Bronchial epithelial cell (primary cell): ENCODE data around the gene FRS2. TPM values are rescaled to one million over a fixed set of nuclear protein-coding genes. Genes with fewer than 3 reads are reported as not detected.

Source experiments
- DNase-seq: peaks from one replicate; pipeline ENCODE4 v3.0.0-alpha.2; 2010; ENCODE audit warnings: low read depth
- FAIRE-seq: peaks from 2 replicates; lab custom pipeline; 2011; peaks lifted over from hg19 to GRCh38; lab: Jason Lieb, UNC
- H3K27me3 ChIP-seq: 2 replicates; pipeline ENCODE4 v1.5.1; 2011; ENCODE audit warnings: low read length; ENCODE audit not compliant: control insufficient read depth, insufficient read depth
- H3K36me3 ChIP-seq: 2 replicates; pipeline ENCODE4 v1.5.1; 2011; ENCODE audit warnings: low read length; ENCODE audit not compliant: control insufficient read depth, insufficient read depth
- H3K4me3 ChIP-seq: 2 replicates; pipeline ENCODE4 v1.5.1; 2011; ENCODE audit warnings: mild to moderate bottlenecking, low read depth, low read length, control low read depth
- total RNA-seq: library from RNA; depleted of rRNA; stranded (reverse); fragments of >200 nt; gene quantifications from 2 replicates; pipeline ENCODE4 v1.2.1, GENCODE V29; 2014
- TF ChIP-seq, protein P1 (sequence below): IDR thresholded peaks from 2 replicates; pipeline ENCODE4 v1.5.1; 2011; ENCODE audit warnings: mild to moderate bottlenecking, moderate library complexity, low read length, control low read depth, inconsistent platforms; ENCODE audit not compliant: insufficient read depth, severe bottlenecking

FRS2 gene, protein sequence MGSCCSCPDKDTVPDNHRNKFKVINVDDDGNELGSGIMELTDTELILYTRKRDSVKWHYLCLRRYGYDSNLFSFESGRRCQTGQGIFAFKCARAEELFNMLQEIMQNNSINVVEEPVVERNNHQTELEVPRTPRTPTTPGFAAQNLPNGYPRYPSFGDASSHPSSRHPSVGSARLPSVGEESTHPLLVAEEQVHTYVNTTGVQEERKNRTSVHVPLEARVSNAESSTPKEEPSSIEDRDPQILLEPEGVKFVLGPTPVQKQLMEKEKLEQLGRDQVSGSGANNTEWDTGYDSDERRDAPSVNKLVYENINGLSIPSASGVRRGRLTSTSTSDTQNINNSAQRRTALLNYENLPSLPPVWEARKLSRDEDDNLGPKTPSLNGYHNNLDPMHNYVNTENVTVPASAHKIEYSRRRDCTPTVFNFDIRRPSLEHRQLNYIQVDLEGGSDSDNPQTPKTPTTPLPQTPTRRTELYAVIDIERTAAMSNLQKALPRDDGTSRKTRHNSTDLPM
- total RNA-seq: 25.5 and 27.1 TPM in 2 replicates

DNA sequence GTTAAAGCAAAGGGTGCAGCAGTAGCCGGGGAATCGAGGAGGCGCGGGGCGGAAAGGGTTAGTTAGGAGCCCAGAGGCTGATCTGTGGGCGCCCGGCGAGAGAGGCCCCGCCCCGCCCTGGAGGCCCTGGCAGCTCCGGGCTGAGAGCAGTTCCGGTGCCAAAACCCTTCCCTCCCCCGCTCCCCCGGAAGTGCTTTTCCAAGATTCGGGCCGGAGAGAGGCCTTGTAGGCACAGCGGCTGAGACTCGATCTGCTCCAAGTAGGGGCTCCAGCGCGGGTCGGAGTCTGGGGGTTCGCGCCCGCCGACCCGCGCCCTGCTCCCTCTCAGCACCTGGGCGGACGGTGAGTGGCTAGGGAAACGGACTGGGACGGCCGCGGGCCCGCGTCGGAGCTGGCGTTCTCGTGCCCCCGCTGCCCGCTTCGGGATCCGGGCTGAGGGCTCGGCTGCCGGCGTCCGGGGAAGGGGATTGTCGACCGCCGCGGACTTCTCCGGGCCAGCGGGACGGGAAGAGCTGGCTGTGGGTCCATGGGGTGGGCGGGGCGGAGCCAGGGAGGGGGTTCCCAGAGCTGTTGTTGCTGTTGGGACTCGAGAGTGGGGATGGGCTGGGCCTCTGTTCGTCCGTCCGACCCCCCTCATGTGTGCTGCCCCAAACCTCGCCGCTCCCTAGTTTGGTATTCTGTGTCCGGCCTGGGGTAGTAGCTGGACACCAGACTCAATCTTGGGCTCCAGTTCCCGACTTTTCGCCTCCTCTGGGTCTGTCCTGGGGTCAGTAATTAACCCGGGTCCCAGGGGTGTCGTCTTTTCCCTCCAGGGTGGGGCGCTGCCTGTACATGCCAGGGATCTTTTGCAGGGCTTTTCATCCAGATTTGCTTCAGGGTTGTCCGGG, at the start of gene FRS2:
Gene FRS2 (plus strand): TSS at position 200 of the 887 bp plus-strand sequence. CDS start 98,643 bp downstream, outside the sequence.
- no peaks in the 10 kb centered on the region for H3K27me3 ChIP-seq
- DNase-seq: peak; percentile 74
- FAIRE-seq: no peak
- TF ChIP-seq, protein P1, sequence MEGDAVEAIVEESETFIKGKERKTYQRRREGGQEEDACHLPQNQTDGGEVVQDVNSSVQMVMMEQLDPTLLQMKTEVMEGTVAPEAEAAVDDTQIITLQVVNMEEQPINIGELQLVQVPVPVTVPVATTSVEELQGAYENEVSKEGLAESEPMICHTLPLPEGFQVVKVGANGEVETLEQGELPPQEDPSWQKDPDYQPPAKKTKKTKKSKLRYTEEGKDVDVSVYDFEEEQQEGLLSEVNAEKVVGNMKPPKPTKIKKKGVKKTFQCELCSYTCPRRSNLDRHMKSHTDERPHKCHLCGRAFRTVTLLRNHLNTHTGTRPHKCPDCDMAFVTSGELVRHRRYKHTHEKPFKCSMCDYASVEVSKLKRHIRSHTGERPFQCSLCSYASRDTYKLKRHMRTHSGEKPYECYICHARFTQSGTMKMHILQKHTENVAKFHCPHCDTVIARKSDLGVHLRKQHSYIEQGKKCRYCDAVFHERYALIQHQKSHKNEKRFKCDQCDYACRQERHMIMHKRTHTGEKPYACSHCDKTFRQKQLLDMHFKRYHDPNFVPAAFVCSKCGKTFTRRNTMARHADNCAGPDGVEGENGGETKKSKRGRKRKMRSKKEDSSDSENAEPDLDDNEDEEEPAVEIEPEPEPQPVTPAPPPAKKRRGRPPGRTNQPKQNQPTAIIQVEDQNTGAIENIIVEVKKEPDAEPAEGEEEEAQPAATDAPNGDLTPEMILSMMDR: peak; percentile 41
- peak within 1 kb of the TSS; percentile 88 for H3K4me3 ChIP-seq
- no peaks in the 10 kb centered on the region for H3K36me3 ChIP-seq

DNA sequence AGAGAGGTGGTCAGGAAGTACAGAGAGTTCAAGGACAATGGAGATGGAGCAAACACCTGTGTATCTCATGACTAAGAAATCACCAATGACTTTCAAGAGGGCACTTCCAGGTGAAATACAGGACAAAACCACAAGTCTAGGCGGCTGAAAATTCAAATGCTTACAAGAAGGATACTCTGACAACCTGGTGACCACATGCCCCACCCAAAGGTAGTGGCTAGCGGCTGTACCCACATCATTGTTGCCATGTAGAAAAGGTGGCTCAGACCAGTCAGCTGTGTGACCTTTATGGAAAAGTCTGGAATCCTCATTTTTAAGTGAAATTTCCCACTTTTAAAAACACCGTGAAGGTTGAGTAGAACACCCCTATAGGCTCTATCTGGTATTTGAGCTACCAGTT, 48.6 kb upstream of the FRS2 start:
- H3K27me3 ChIP-seq: no peaks in the 10 kb centered on the region
- TF ChIP-seq, protein P1: no peak
- FAIRE-seq: no peak
- no peaks in the 10 kb centered on the region for H3K36me3 ChIP-seq
- no peak for DNase-seq
- no peak overlapping the region for H3K4me3 ChIP-seq

DNA sequence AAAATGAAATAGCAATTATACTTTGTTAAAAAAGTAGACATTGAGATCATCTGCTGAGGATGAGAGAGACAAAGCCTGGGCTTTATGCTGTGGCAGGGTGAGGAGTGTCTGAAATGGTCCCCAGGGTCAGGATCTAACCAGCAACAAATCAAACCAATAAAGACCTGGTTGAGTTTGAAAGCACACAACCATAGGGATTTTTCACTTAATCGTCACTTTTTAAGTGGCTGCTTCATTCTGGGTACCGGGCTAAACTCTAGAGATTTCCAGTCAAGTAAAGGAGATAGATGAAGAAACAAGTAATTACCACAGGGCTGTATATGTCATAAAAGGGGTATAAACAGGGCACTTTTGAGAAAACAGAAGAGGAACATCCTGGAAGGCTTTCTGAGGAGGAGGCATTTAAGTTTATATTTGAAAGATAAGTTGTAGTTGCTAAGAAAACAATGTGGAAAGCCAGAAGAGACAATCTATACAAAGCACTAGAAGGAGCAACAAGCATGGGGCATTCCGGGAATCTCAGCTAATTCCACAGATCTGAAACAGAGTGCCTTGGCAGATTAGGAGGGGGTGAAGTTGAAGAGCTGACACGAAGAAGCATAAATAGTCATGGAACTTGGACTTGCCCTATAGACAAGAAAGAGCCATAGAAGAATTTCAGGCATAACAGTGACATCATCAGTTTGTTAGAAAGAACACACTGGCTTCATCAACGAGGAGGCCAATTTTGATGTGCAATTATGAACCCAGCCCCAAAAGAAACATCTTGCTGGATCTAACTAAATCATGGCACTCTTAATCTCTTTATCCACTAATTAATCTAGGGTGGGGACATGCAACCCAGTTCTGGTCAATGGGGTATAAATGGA, 46.9 kb upstream of the FRS2 start:
- no peaks in the 10 kb centered on the region for H3K36me3 ChIP-seq
- DNase-seq: no peak

DNA sequence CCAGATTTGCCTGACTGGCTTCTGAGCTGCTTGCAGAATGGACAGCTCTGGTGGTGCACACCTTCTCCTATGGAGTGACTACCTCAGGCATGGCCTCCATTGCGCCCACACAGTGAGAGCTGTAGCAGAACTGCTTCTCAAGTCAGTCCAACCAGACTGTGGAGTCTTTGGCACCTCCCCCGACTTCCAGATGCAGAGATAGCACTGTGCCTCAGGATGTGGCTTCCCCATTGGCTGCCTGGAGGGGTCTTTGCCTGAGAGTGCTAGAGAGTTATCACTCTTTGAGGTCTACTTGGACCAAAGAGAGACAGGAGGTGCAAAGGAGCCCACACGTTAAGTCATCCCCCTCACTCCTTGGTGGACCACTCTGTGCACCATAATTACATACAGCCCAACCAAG, 44.8 kb upstream of the FRS2 start:
- FAIRE-seq (no peak), DNase-seq (no peak)
- no peaks in the 10 kb centered on the region for H3K27me3 ChIP-seq
- TF ChIP-seq, protein P1: no peak
- H3K4me3 ChIP-seq: no peak overlapping the region
- H3K36me3 ChIP-seq: no peaks in the 10 kb centered on the region

More for the DNA sequence above, 46.9 kb upstream of the FRS2 start:
- Histone ChIP-seq H3K27me3 (no peaks in the 10 kb centered on the region), H3K4me3 (no peak overlapping the region)
- no peak for FAIRE-seq
- TF ChIP-seq, protein P1: no peak
